Measurements from ENCODE around the gene LMNTD1.
"Not testable (repeated sequence)": the region's sequence is repeated elsewhere in the genome, so short reads cannot be mapped to it uniquely, and the experiment has no call there.

Gene LMNTD1

DNA sequence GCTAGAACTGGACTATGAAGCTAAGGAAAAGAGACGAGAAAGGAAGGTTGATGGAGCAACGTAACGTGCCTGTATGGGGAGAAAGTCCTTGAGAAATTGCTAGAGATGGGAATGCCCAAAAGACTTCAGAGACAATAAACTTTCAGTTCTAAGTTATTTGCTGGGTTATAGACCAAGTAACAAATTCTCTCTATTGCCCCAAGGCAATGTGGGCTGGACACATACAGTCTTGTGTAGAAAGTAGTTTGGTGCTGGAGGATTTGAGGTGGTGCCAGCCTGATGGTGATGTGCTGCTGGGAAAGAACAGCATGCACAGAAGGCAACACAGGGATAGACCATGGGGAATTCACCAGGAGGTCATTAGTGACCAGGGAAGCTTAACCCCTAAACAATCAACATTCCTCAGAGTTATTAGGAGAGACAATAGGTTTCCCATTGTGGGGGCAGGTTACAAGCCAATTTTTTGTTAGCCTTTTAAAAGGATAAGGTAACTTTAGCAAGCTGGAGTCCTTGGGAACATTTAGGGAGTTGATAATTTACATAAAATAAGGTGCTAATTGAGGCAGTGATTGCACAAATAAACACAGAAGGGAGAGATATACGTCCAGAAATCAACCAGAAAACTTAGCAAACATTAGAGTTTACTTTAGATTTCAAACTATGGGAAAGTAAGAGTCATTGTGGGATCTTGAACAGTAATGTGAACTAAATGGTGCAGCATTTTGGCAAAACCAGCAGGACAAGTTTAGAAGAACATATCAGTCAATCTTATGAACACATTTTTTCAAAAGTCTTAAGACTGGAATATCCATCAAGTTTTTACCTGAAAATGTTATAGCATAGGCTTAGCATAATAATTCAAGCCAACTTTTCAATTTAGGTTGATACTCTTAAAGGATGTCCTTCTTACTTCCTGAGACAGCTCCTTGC lies 61.4 kb downstream of the LMNTD1 start:
- DNase-seq (ENCODE audit: low spot score): no peak

DNA sequence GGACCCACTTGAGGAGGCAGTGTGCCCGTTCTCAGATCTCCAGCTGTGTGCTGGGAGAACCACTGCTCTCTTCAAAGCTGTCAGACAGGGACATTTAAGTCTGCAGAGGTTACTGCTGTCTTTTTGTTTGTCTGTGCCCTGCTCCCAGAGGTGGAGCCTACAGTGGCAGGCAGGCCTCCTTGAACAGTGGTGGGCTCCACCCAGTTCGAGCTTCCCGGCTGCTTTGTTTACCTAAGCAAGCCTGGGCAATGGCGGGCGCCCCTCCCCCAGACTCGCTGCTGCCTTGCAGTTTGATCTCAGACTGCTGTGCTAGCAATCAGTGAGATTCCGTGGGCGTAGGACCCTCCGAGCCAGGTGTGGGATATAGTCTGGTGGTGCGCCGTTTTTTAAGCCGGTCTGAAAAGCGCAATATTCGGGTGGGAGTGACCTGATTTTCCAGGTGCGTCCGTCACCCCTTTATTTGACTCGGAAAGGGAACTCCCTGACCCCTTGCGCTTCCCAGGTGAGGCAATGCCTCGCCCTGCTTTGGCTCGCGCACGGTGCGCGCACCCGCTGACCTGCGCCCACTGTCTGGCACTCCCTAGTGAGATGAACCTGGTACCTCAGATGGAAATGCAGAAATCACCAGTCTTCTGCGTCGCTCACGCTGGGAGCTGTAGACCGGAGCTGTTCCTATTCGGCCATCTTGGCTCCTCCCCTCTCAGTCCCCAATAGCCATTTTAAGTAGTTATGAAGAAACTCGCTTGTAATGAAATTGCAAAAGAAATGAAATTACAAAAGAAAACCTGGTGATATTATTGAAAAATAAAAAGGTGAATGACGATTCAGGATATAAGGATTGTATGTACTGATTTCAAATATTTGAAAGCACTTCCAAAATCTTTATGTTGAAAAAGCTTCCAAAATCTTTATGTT lies 63.9 kb downstream of the LMNTD1 start:
- DNase-seq (ENCODE audit: low spot score): not testable (repeated sequence)

DNA sequence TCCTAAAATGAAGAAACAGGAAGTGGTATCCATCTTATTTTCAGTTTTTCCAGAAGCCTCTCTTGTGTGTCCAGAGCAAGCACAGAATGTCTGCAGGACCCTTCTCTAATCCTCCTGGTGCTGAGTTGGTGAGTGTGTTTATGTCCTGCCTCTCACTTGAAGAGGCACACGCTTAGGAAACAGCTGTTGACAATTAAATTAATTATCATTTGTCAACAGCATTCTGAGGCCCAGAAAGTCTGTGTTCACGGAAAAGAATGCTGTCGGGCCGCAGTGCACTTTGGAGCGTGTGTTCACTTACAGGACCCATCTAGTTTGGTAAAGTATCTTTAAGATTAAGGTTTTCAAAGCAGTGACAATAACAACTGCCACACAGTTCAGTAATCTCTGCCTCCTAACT lies 70.5 kb downstream of the LMNTD1 start:
- DNase-seq (ENCODE audit: low spot score): no peak

DNA sequence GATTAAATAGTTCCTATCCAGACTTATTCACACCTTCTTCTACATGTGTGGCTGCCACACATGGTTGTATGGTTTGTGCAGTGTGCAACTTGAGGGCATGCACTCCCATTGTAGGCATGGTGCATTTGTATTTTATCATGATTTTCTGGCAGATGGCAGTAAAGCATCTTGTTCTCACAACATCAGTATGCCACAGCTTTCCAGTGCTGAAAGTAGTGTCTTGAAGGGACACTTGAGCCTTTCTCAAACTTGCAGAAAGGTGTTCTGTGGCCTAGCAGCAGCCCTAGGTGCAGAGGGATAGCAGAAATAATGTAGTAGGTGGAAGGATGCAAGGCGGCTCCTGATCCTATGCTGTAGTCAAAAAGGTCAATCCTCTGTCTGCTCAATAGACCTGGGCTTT lies 72.9 kb downstream of the LMNTD1 start:
- DNase-seq (ENCODE audit: low spot score): no peak

DNA sequence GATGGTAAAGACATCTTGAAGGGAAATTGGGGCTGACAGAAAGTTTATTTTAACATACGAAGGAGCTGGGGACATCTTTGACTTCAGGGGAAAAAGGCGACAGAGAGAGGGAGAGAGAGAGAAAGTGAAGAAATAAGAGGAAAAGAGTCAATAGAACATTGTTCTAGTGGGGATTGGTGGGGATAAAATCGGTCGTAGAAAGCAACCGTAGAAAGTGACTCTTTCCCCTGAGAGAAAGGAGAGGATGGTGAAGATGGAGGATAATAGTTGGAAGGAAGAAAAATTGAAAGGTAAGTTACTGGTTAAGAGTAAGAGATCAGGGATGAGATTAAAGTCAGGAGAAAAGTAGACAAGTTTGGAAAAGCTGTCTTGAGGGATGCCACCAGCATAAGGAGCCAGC lies 75.9 kb downstream of the LMNTD1 start:
- DNase-seq (ENCODE audit: low spot score): no peak

- no peak for DNase-seq (ENCODE audit: low spot score)
Observed at GRCh38 chr12:25472453-25472852, 80.6 kb downstream of the LMNTD1 start.

- DNase-seq (ENCODE audit: low spot score): no peak
Observed at GRCh38 chr12:25469861-25470260, 83.2 kb downstream of the LMNTD1 start.

DNA sequence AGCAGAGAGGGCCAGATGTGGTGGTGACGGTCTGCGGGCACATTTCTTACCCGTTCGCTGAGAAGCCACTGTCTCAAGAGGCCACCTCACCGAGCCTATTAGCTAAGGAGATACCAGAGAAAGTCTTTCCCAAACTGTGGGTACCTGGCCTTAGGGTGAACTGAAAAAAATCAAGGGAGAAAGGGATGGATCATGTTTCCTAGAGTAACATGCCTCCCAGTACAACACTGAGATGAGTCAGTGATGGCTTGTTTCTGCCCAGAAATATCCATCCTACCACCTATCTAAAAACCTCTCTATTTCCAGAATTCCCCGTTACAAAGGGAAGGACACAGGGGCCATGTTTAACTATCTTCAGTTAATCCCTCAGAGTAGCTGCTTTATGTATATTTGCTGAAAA lies 83.7 kb downstream of the LMNTD1 start:
- no peak for DNase-seq (ENCODE audit: low spot score)

- DNase-seq (ENCODE audit: low spot score): no peak
Observed at GRCh38 chr12:25463521-25463920, 89.6 kb downstream of the LMNTD1 start.

GRCh38 chr12:25463005-25463404 lies 90.1 kb downstream of the LMNTD1 start:
- no peak for DNase-seq (ENCODE audit: low spot score)

GRCh38 chr12:25459541-25459951 lies 93.5 kb downstream of the LMNTD1 start:
- peak; percentile 47 for DNase-seq (ENCODE audit: low spot score)

GRCh38 chr12:25458047-25458552 lies 95.0 kb downstream of the LMNTD1 start:
- DNase-seq (ENCODE audit: low spot score): peak; percentile 18

DNA sequence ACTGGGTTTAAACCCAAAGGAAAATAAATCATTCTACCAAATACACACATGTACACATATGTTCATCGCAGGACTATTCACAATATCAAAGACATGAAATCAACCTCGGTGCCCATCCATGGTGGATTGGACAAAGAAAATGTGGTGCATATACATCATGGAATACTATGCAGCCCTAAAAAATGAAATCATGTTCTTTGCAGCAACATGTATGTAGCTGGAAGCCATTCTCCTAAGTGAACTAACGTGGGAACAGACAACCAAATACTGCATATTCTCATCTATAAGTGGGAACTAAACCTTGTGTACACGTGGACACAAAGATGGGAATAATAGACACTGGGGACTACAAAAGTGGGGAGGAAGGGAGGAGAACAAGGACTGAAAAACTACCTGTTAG lies 96.6 kb downstream of the LMNTD1 start:
- no peak for DNase-seq (ENCODE audit: low spot score)

GRCh38 chr12:25455696-25456095 lies 97.4 kb downstream of the LMNTD1 start:
- no peak for DNase-seq (ENCODE audit: low spot score)

DNA sequence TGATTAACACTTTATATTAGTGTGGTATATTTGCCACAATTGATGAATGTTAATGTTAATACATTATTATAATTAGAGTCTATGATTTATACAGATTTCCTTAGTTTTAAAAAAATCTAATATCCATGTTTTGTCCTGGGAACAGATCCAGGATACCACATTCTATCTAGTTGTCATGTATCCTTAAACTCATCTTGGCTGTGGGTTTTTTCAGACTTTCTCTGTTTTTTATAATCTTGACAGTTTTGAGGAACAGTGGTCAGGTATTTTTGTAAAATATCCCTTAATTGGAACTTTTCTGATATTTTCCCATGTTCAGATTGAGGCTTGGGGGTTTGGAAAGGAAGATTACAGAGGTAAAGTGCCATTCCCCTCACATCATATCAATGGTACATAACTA lies 104.1 kb downstream of the LMNTD1 start:
- DNase-seq (ENCODE audit: low spot score): no peak

DNA sequence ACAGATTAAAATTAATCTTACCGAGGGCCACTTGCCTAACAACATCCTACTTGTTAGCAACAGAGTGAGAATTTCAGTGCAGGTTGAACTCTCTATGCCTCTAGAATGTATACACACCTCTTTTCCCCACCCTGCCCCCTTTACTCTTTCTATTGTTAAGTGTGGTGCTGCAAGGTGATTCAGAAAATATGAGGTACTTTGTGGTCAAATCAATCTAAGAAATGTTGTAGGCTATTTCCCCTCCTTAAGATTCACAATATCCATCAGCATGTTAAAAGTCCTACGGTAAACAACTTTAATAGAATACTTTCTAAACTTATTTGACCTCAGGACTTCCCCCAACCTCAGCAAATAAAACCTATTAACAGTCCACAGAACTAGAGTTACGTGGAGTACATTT lies 106.0 kb downstream of the LMNTD1 start:
- no peak for DNase-seq (ENCODE audit: low spot score)

- DNase-seq (ENCODE audit: low spot score): no peak
Observed at GRCh38 chr12:25438638-25439037, 114.4 kb downstream of the LMNTD1 start.

GRCh38 chr12:25436206-25437030 lies 116.7 kb downstream of the LMNTD1 start:
- peak; percentile 91 for DNase-seq (ENCODE audit: low spot score)

- DNase-seq (ENCODE audit: low spot score): no peak
Observed at GRCh38 chr12:25435431-25435830, 117.7 kb downstream of the LMNTD1 start.

DNA sequence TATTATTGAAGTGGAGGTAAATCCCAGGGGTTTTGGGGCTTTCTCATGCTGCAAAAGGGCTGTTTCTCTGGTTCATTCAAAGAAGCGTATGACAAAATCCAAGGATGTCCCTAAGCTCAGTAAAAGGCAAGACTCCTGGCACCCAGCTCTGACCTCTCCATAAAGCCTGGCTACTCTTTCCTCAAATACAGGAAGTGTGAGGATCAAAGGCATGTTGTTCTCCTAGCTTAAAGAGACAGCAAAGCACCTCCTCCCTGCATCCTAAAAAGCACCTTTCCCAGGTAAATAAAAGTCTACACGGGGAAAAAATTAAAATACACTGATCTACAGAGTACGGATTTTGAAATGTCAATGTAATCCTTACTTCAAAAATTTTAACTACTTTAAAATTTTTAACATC lies 118.6 kb downstream of the LMNTD1 start:
- DNase-seq (ENCODE audit: low spot score): no peak

DNA sequence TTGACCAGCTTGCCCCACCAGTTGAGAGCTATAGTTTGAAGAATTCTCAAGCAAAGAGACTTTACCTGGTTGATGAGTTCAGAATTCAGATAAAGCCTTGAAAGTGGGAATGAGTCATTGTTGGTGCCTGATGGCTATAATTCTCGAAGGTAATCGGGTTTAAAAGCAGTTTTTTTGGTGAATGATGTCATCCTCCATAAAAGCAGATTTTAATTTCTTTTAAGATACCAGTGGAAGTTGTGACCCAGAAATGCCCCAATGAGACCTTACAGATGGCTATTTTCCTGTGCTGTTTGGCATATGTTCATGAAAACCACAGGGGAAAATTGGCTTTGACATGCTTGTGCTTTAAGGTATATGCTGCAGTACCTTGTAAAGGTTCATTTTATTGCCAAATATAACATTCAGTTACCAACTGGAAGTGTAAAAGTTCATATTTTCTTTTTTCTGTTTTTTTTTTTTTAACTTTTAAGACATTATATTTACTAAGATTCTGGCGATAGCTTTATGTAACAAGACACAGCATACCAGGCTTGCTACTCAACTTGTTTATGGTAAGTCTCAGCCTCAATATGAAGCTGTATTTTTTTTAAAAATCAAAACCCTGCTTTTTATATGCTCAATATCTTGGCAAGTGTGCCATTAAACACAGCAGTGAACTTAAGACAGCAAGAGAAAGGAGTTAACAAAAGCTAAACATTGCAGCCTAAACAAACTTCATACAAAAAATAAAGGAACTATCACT lies 119.3 kb downstream of the LMNTD1 start:
- DNase-seq (ENCODE audit: low spot score): no peak

Measured in pons (tissue), 1 donor.